Measurements from ENCODE around the gene KIAA0513.

KIAA0513 gene

DNA sequence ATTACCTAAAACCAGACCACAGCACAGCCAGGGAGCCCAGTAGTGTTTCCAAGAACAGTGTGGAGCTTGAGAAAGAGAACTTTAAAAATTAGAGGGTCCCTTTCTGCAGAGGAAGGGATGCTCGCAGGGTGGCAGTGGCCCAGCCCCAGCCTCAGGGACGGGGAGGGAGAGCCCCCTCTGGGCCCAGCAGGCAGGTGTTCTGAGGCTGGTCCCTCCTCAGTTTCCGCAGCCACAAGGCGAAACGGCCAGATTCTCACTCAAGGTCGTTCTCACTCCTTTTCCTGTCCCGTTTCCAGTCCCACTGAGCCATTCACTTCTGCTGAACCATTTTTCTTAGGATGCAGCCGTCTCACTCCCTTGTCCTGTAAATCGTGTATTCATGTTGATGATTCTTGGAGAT lies 64.7 kb downstream of the KIAA0513 start:
- no peak for DNase-seq

DNA sequence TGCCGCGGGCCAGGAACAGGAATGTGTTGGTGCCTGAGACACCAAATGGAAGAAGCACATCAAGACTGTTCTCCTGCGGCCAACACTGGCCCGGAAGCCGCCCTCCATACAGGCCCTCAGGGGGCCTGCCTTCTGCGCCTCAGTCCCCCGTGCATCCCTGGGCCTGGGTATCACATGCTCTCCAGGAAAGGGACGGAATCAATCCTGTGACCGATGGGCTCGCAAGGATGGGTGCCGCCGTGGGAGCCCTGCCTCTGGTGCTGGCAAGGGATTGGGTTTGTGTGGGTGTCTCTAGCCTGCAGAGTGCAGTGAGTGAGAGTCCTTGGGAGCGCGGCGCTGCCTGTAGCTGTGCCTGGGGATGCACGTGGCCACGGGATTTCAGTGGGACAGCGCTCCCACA lies 65.3 kb downstream of the KIAA0513 start:
- no peak for DNase-seq

GRCh38 chr16:85093705-85094104 lies 66.1 kb downstream of the KIAA0513 start:
- no peak for DNase-seq

DNA sequence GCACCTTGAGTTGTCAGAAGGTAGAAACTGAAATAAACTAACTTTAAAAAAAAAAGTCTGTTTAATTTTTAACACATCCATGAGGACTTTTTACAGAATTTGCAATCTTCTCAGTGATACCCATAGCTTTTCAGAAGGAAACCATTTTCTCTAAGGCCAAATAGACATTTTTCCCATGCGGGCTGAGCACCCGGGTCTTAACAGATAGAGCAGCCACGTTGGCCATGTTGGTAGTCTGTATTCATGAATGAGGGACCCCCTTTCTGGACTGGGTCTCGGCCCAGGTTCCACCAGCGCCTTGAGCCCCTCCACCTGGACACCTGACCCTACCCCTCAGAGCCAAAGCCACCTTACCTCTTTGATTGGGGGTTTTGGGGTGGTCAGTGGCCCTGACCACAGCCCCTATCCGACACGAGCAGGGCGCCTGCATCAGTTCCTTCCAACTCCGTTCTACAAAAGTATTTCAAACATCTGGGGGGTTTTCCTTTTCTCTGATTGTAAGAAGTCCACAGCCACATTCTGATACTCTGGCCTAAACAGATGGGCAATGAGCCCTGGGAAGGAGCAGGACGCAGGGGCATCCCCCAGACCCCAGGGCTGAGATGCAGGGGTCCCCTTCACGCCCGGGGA lies 66.7 kb downstream of the KIAA0513 start:
- DNase-seq: no peak

DNA sequence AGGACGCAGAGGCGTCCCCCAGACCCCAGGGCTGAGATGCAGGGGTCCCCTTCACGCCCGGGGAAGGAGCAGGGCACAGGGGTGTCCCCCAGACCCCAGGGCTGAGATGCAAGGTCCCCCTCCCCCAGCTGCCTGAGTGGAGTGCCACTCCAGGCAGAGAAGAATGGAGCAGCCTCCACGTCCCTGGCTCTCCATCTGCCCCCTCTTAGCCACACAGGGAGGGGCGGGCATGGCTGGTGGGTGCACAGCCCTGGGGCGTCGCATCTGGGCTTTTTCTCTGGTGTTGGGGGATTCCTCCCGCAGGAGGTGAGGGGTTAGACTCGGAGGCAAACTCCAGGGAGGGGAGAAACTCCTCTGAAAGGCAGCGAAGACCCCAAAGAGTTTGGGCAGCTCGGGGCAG lies 67.2 kb downstream of the KIAA0513 start:
- DNase-seq: no peak

- no peak for DNase-seq
Measured at GRCh38 chr16:85096921-85097320, 69.3 kb downstream of the KIAA0513 start.

DNA sequence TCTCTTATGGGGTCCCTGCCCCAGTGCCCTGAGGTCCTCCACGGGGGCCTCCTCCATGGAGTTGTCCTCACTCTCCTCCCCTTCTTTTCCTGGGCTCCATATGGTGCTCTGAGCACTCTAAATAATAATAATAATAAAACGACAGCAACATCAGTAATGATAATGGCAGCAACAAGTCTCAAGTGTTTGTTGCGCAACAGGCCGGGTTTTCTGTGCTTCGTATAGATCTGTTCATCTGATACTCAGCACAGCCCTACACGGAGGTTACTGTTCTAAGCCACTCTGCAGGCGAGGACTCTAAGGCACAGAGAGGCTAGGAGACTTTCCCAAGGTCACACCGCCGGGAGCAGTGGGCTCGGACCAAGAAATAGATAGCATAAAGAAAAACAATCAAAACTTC lies 71.0 kb downstream of the KIAA0513 start:
- DNase-seq: no peak

DNA sequence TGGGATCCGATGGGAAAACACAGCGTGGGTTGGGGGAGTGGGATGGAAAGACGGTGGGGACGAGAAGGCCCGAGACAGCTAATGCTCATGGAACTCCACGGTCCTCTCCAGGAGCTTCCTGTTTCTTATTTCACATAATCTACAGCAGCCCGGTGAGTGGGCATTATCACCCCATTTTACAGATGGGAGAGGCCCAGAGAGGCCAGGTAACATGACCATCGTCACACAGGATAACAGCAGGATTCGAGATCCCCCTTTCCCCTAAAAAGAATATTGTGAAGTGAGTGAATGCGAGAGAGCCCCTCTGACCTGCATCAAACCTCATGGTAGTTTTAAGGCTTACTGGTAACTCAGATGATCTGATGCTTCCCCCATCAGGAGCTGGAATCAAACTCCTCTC lies 72.7 kb downstream of the KIAA0513 start:
- no peak for DNase-seq

DNA sequence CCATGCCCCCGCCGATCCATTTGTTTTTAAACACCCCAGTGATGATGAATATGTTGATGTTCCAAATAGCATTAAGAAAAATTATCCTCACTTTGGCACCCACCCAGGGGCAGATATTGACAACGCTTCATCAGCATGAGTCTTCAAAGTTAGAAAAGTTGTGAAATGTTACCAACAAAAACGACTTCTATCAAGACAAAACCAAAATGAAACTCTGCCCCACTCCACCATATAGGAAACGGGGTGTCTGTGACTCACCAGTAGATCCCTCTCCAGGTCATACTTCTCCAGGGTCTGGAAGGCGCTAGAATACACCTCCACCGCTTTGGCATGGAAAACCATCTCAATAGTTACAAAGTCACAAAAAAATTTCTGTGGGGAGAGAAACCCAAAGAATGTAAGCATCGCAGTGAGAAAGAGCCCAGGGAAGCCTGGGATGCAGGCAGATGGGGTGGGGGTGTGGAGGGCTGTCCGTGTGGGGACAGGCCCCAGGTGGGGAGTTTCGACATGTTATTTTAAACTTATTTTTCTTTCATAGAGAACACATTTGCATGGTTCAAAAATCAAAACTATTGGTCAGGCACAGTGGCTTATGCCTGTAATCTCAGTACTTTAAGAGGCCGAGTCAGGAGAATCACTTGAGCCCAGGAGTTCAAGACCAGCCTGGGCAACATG lies 74.5 kb downstream of the KIAA0513 start:
- no peak for DNase-seq

DNA sequence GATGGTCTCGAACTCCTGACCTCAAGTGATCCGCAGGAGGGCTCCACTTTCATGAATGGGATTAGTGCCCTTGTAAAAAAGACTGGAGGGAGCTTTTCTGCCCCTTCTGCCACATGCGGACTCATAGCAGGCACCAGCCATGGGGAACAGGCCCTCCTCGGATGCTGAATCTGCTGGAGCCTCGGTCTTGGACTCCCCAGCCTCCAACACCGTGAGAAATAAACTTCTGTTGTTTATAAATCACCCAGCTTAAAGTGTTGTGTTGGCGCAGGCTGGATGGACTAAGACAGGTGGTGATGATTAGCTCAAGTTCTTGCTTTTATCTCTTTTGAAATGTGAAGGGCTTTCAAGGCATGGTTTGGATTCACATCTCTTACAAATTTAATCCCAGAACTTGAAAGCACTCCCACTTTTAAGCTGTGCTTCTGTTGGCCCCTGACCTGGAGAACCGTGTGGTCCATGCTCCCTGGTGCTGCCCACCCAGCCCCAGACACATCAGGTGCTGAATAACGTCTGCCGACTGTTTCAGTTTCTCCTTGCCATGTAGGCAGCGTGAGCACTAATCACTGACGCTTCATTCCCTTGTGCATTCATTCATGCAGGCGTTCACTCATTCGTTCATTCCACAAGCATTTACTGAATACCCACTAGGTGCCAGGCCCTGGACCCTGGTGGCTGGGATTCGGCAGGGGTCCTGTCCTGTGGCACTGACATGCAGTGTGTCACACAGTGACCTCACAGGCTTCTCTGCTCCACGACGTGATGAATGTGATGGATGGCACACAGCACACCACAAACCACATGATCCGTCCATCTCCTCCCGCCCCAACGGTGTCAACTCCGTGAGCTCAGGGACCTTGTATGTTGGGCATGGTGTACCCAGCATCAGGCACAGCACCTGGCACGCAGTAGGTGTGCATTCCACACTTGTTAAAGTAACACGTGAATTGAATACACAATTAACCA lies 75.8 kb downstream of the KIAA0513 start:
- DNase-seq: no peak

DNA sequence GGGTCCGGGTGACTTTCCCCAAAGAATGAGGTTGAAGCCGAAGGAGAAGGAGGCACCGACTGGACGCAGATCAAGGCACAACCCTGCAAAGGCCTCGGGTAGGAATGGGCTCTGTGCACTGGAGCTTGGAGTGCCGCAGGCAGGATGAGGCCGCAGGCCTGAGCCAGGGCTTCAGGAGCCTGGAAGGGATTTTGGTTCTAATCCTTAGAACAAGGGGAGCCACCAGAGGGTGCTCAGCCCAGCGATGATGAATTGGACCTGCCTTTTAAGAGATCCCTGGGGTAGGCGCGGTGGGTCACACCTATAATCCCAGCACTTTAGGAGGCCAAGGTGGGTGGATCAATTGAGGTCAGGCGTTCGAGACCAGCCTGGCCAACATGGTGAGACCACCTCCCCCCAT lies 76.6 kb downstream of the KIAA0513 start:
- DNase-seq: no peak

DNA sequence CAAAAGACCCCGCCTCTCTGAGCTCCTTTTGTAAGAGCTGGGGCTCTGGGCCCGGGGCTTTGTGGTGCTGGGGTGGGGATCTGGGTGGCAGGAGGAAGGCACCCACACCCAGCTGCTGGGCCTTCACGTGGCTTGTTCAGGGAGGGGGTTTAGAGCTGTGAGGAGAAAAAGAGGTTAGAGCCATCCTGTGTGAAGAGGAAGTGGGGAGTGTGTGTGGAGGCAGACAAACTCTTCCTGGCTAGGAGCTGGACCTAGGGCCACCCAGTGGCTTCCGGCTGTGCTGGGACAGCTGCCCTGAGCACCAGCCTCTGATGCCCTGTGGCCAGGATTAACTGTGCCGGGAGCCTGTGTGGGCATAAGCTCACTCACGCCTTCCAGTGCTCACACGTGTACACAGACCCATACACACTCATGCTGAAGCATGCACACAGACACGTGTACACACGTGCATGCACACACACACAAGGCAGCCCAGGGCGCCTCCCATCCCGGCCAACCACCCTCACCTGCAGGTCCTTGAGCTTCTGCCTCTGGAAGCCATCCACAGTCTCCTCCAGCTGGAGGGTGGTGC lies 77.3 kb downstream of the KIAA0513 start:
- no peak for DNase-seq

DNA sequence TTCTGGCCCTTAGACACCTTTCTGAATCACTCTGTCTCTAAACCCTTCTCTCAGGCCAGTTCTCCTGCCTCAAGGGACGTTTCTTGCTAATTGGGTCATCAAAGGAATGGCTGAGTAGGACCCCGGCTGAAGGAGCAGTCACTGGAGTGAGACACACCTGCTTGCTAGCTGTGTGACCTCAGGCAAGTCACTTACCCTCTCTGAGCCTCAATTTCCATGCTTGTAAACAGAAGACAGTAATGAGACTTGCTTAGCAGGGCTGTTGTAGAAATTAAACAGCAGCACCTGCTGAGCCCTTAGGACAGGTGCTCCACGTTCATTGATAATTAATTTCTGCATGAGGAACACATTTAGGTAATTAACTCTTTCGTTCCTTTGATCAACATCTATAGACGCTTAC lies 77.9 kb downstream of the KIAA0513 start:
- DNase-seq: no peak

DNA sequence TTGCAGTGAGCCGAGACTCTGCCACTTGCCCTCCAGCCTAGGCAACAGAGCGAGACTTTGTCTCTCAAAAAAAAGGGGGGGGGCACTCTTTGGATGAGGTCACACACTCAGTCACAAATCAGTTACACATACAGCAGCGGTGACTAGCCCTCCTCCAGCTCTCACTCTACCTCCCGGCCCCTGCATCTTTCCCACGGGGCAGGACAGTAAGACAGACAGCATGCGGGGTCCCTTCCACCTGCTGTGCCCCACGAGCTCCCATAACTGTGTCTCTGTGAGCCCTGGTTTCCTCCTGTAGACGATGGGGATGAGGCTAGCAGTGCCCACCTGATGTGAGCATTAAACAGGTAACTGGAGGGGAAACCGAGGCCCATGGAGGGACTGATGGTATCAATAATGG lies 79.5 kb downstream of the KIAA0513 start:
- no peak for DNase-seq

DNA sequence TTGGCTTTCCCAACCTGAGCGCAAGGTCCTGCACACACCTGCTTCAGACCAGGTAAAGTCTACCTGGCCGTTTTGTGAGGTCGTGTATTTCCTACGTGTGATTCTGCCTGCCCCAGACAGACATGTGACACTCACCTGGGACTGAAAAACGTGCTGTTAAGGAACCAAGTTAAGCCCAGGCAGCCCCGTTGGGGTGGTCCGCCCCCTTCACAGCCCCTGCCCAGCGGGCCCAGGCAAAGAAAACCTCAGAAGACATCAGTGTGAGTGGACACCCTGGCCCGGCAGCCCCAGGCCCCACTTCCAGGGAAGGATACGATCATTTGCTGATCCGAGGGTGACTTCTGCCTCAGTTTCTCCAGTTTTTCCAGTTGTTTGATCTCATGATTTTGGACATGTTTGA lies 79.9 kb downstream of the KIAA0513 start:
- no peak for DNase-seq

DNA sequence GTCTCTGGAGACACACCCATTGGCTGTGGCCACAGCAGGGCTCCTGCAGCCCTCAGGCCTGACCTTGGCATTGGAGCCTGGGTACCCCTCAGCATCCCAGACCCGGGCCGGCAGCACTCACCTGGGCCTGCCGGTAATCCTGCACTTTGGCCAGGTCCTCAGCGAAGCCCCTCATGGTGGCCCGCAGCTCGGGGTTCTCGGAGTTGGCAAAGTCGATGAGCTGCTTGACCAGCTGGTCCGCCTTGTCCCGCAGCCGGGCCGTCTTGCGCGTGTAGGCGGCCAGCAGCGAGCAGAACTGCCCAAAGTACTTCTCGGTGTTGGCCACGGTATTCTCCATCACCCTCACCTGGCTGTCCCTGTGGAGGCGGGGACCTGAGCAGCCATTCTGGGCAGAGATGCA lies 82.5 kb downstream of the KIAA0513 start:
- no peak for DNase-seq

- DNase-seq: no peak
Measured at GRCh38 chr16:85111184-85111583, 83.6 kb downstream of the KIAA0513 start.

GRCh38 chr16:85112364-85112763 lies 84.8 kb downstream of the KIAA0513 start, which contains the start of gene CIBAR2:
TSS of gene CIBAR2 (minus strand) at chr16:85112472. CDS start at chr16:85112352, 120 bp downstream.
- no peak for DNase-seq

DNA sequence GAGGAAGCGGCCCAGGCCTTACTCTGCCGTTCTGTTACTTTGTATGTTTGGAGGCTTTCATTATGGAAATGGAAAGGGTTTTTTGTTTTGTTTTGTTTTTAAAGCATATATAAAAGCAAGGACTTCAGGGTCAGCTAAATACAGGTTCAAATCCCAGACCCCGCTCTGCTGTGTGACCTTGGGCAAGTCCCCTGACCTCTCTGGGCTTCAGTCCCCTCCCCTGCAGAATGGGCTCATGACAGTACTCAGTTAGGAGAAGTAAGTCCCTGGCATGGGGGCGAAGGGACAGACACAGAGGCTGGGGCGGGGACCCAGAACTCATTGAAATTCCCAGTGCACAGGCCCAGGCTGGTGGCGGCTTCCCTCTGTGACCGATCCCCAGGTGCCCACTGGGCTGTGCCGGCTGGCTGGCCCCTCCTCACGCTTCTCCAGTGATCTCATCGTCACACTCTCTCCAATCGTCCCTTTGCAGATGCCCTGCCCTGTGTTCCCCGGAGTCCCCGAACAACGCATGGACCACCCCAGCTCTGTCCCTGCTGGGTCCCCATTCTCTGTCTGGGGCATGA lies 85.7 kb downstream of the KIAA0513 start:
- no peak for DNase-seq

DNA sequence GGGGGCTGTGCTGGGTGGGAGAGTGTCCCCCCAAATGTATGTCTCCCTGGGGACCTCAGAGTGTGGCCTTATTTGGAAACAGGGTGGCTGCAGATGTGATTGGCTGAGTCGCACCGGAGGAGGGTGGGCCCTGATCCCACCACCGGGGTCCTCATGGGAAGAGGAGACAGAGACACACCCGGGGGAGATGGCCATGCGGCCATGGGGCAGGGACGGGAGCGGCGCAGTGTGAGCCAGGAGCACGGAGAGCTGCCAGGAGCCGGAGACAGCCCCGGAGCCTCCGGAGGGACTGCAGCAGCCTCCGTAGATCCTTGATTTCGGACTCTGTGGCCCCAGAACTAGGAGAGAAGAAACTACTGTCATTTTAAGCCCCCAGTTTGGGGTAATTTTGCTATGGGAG lies 86.3 kb downstream of the KIAA0513 start:
- no peak for DNase-seq

DNA sequence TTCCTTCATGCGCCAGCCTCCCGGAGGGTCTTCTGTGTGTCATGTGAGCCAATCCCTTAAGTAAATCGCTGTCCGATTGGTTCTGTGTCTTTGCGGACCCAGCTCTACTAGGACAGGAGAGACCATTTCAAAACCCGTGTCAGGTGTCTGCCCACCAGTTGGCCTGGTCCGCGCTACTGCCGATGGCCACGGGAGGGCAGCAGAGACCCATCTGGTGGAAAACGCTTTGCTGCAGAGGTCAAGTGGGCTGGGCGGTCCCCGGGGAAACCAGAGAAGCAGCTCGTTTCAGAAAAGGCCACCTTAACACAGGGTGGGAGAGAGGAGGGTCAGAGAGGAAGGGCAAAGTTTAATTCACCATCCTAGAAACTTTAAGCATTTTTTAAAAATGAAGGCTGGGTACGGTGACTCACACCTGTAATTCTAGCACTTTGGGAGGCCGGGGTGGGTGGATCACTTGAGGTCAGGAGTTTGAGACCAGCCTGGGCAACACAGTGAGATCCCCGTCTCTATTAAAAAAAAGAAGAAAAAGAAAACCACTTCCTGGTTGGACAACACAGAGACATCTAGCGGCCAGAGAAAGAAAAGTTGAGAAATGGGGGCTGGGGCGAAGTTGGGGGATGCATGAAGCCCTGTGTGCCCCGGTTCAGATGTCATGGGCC lies 87.4 kb downstream of the KIAA0513 start:
- peak; percentile 67 for DNase-seq

DNA sequence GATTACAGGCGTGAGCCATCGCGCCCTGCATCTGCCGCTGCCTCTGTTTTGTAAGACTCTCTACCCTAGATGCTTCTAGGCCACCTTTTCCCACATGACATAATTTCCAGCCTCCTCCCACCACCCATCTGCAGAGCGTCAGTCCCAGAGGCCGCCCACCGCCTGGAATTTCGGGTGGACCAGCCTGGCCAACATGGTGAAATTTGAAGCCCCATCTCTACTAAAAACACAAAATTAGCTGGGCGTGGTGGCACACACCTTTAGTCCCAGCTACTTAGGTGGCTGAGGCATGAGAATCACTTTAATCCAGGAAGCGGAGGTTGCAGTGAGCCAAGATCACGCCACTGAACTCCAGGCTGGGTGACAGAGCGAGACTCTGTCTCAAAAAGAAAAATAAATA lies 89.8 kb downstream of the KIAA0513 start:
- no peak for DNase-seq

DNA sequence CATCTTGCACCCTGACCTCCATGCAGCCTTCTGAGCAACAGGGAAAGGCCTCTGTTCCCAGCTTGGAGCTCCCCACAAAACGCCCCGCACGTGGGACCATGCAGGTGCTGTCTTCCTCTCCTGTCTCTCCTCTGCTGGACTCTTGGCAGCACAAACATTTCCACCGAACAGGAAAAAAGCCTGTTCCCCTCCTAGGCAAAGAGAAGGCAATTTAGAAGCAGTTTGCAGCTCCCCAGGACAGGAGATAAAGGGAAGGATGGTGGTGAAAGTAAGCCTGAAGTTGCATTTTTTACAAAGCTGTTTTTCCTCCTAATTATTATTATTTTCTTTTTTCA lies 92.4 kb downstream of the KIAA0513 start:
- DNase-seq: no peak

All from T1000 (cell line).